Stimulated activated CD8-positive, alpha-beta memory T cell treated with anti-CD3 and anti-CD28 coated beads, Interleukin-7, amount 100 ng/mL, for 48 hours (primary cell): ENCODE measurements around the gene HDAC7.

ENCODE experiments used
- DNase-seq, 2 donors: peaks; one replicate each; pipeline ENCODE4 v3.0.0-alpha.2; 2020; ENCODE audit warnings: low read depth in 1 of 2; ENCODE audit errors: extremely low read depth in 1 of 2

HDAC7 gene

DNA sequence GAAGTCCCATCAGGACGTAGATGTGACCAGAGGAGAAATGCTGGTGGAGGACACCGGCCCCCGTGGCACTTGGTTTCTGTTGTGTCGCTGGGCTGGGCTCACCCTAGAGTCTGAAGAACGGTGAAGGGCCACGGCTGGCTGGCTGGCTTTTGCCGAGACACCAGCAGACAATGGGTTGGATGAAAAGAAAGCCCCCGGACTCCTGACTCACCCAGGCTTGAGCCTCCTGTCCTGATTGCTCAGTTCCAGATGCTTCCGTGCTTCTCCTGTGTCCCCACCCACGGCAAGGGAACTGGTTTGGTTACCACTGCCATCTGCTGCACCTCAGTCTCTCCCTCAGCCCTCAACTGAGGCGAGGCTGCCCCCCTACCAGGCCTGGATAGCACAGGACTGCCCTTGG, 84.1 kb downstream of the HDAC7 start:
- no peak for DNase-seq

DNA sequence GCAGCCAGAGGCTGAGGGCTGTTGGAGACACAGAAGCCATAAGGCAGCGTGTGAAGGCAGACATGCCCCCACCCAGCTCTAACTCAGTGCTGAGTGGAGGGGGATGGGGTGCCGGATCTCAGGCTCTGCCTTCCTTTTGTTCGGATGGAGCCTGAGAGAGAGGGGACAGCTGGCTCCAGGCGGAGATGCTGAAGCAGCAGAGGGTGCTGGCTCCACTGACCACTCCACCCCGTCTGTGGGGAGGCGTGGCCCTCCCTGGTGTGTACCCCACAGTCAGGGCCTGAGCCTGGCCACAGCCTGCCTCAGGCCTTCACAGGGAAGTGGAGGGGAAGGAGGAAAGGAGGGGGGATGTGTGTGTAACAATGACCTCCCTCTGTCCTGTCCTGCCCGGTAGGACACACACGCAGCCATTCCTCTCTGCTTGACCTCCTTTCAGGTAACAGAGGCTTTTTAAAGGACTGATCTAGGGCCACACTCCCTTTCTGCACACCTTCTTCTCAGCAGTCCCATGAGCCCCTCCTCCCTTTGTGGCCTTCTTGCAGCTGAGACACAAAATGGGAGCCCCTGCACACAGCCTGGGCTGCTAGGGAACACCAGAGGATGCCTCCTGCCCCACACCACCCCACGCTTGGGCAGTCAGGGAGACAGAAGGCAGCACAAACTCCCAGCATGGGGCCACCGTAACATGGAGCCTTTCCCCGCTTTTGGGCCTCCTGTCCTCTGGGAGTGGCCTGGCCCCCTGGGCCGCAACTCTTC, 84.8 kb downstream of the HDAC7 start:
- no peak for DNase-seq

DNA sequence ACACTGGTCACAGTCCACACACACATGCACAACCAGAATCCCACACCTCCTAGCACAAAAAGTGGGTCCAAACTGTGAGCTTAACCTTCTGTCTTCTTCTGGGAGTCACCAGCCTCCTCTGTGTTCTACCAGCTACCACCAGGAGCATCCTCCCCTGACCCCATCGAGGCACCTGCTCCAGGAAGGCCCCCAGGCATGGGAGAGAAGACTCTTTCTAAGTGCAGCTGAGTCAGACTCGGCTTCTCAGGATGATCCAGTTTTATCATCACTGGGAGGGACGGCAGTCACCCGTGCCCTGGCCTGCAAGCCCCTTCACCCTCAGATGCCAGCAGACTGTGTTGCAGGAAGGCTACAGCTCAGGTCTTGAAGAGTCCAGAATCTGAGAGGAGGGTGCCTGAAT, 86.6 kb downstream of the HDAC7 start:
- no peak for DNase-seq
